Stomach (tissue), 4 donors: ENCODE results near the gene PACRGL.

Experiments
- EP300 ChIP-seq: sonication (generic); formaldehyde crosslinking; IDR thresholded peaks from one replicate; pipeline ENCODE4 v1.6.1; 2017; ENCODE audit warnings: antibody characterized with exemption
- POLR2A ChIP-seq, 4 donors: fragments of 450-650 bp; IDR thresholded peaks; one replicate each; pipeline ENCODE4 v1.6.1; 2016; ENCODE audit warnings: antibody characterized with exemption in 4 of 4, control low read depth in 2 of 4, mild to moderate bottlenecking in 1 of 4, moderate library complexity in 1 of 4
- POLR2AphosphoS5 ChIP-seq, 3 donors: sonication (generic); formaldehyde crosslinking; IDR thresholded peaks; one replicate each; pipeline ENCODE4 v1.6.1; 2016; ENCODE audit warnings: antibody characterized with exemption in 3 of 3
- TF ChIP-seq, protein P1 (sequence below), 7 experiments: fragments of 450-650 bp in 4 of 7; fragments of 200-600 bp in 3 of 7; sonication (generic) in 3 of 7; IDR thresholded peaks; one replicate each; pipeline ENCODE4 v1.5.1; 2016 to 2019; ENCODE audit warnings: antibody characterized with exemption in 7 of 7, control low read depth in 2 of 7, mild to moderate bottlenecking in 1 of 7

- TF ChIP-seq, protein P1, sequence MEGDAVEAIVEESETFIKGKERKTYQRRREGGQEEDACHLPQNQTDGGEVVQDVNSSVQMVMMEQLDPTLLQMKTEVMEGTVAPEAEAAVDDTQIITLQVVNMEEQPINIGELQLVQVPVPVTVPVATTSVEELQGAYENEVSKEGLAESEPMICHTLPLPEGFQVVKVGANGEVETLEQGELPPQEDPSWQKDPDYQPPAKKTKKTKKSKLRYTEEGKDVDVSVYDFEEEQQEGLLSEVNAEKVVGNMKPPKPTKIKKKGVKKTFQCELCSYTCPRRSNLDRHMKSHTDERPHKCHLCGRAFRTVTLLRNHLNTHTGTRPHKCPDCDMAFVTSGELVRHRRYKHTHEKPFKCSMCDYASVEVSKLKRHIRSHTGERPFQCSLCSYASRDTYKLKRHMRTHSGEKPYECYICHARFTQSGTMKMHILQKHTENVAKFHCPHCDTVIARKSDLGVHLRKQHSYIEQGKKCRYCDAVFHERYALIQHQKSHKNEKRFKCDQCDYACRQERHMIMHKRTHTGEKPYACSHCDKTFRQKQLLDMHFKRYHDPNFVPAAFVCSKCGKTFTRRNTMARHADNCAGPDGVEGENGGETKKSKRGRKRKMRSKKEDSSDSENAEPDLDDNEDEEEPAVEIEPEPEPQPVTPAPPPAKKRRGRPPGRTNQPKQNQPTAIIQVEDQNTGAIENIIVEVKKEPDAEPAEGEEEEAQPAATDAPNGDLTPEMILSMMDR (IDR thresholded peaks at IDR 0.05): no peak
- TF ChIP-seq POLR2A (IDR thresholded peaks at IDR 0.05) (peak in 1 of 4 donors; percentile 20), POLR2AphosphoS5 (IDR thresholded peaks at IDR 0.05) (peak; percentile 55 to 85 (median 58)), EP300 (no peak)
These were observed at the start of gene PACRGL for GRCh38 chr4:20700007-20700761.
